Stimulated activated CD8-positive, alpha-beta memory T cell treated with anti-CD3 and anti-CD28 coated beads, Interleukin-15, amount 100 ng/mL, for 4 hours (primary cell): Measurements from ENCODE around the gene TEX13C.
"Not testable (repeated sequence)": the region's sequence is repeated elsewhere in the genome, so short reads cannot be mapped to it uniquely, and the experiment has no call there.

Source experiments
- DNase-seq, 2 donors: peaks; one replicate each; pipeline ENCODE4 v3.0.0-alpha.2; 2020; ENCODE audit warnings: low read depth in 2 of 2

TEX13C gene

DNA sequence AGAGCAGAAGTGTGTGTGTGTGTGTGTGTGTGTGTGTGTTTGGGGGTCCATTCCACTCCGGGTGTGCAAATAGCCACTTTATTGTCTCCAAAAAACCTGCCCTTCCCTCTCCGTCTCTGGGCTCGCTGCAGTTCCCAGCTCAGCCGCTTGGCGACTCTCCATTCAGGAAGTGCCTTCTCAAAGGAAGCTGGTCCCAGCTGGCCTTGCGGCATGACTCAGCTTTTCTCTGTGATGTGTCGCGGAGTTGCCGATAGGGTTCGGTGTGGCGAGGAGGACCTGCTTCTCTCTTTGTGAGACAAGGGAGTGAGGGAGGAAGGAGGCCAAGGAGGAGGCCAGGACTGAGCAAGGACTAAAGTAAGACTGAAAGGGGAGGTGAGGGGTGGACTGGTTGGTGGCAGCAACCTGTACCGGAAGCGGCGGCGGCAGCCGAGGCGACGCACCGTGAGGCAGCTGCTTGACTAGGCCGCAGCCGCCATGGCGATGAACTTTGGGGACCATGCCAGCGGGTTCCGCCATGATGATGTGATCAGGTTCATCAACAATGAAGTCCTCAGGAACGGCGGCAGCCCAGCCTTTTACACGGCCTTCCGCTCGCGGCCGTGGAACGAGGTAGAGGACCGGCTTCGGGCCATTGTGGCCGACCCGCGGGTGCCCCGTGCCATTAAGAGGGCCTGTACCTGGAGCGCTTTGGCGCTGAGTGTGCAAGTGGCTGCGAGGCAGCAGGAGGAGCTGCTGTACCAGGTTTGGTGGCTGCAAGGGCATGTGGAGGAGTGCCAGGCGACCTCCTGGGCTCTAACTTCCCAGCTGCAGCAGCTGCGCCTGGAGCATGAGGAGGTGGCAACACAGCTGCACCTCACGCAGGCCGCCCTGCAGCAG, at the start of gene TEX13C:
Gene TEX13C (plus strand): TSS at position 226 of the 876 bp plus-strand sequence. CDS start 249 bp downstream, at position 475.
- no peak for DNase-seq

DNA sequence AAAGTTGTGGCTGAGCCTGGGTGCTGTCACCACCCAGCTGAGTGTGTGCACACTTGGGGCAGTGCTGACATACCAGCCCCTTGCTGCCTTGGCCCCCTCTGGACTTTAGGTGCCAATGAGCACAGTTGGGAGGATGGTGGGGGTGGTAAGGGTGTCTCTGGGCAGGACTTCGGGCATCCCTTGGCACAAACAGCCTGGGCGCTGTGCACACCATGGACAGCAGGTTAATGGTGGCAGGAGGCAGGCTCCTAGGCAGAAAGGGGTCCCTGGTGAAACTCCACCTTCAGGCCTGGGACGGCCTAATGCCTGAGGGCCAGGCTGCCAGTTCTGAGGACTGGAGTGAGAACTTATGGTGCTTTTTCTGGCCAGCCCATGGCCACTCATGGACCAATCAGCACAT, 32.4 kb upstream of the TEX13C start:
- DNase-seq = no peak

DNA sequence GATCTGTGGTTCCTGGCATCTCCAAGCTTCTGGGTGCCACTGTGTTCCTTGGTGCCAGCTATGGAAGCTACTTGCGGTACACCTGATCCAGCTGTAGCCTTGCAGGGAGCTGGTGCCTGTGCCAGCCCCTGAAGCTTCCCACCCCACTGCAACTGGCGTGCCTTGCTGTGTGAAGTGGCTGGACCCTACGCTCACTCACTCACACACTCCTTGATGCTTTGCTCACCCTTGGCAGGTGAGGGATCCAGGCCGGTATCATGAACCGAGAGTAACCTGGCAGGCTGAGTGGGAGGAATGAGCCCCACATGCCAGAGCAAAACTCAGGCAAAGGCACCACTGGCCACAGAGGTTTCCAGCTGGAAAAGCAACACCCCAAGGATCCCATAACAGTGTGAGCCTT, 31.3 kb upstream of the TEX13C start:
- no peak for DNase-seq

GRCh38 chrX:125289209-125289608, 30.5 kb upstream of the TEX13C start:
- DNase-seq = no peak

DNA sequence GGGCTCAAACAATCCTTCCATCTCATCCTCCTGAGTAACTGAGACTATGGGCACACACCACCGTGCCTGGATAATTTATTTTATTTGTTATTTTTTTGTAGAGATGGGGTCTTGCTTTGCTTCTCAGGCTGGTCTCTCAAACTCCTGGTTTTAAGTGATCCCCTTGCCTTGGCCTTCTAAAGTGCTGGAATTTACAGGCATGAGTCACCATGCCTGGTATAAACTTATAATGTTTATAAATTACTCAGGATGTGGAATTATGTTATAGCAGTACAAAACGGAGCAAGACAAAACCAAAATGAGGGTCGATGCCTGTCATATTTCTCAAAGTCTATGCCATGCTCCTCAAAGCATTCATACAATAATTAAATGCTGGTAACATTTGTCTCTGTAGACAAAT, 29.8 kb upstream of the TEX13C start:
- no peak for DNase-seq

DNA sequence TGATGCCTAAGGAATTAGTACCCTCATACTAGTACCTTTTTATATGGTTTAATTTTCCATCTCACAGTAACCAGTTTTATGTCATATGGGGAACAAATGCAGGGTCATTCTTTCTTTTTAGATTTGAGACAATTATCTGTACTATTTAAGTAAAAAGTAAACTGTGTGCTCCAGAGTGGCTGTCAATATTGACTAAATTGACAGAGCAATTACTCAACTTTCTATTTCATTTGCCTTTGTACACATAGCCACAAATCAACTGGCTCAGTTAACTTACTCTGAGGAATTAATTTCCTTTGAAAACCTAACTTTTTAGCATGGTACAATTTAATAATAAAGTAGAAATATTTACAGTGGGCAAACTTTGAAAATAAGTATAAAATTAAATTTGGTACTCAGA, 28.5 kb upstream of the TEX13C start:
- no peak for DNase-seq

GRCh38 chrX:125293850-125294780, 25.6 kb upstream of the TEX13C start:
- no peak for DNase-seq

GRCh38 chrX:125295337-125295736, 24.3 kb upstream of the TEX13C start:
- no peak for DNase-seq

GRCh38 chrX:125298871-125299270, 20.8 kb upstream of the TEX13C start:
- no peak for DNase-seq

GRCh38 chrX:125306335-125306866, 13.3 kb upstream of the TEX13C start:
- no peak for DNase-seq

DNA sequence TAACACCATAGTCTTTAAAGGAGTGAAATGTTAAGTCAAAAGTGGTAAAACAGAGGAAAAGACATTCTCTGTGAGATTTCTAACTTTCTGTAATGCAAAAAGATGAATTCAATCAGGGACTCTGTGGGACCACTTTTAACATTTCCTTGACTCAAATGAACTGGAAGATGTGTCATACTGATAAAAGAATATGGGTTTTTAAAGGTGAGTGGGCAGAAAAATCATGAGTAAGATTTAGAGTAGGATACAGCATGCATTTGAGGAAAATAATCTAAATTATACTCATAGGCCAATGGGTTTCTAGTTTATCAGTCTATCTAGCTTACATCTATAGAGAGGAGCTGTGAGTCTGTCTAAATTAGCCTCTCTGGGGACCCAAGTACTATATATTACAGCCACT, 11.0 kb upstream of the TEX13C start:
- DNase-seq = no peak

DNA sequence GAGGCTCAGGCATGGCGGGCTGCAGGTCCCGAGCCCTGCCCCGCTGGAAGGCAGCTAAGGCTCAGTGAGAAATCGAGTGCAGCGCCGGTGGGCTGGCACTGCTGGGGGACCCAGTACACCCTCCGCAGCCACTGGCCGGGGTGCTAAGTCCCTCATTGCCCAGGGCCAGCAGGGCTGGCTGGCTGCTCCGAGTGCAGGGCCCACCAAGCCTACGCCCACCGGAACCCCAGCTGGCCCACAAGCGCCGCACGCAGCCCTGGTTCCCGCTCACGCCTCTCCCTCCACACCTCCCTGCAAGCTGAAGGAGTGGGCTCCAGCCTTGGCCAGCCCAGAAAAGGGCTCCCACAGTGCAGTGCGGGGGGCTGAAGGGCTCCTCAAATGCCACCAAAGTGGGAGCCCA, 505 bp upstream of the TEX13C start:
- DNase-seq = not testable (repeated sequence)

- no peak for DNase-seq
Measured at GRCh38 chrX:125322431-125322830, 2.8 kb downstream of the TEX13C start.

DNA sequence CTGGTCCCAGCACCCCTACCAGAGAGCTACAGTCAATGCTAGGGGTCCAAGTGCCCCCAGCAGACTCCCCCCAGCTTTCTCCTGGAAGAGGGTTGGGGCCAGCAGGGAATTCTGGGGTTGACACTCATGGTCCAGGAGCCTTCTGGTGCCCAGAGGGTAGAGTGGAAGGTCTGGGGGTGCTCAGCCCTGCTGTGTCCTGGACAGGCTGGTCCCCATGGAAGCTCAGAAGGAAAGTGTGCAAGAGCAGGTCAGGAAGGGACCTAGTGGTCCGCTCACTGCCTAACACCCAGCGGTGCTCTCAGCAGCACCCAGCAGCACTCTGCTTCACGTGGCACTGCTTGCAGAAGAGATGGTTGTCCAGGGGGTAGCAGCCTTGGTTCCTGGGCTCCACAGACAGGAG, 6.9 kb downstream of the TEX13C start:
- DNase-seq = no peak

- no peak for DNase-seq
Measured at GRCh38 chrX:125327891-125328290, 8.2 kb downstream of the TEX13C start.

DNA sequence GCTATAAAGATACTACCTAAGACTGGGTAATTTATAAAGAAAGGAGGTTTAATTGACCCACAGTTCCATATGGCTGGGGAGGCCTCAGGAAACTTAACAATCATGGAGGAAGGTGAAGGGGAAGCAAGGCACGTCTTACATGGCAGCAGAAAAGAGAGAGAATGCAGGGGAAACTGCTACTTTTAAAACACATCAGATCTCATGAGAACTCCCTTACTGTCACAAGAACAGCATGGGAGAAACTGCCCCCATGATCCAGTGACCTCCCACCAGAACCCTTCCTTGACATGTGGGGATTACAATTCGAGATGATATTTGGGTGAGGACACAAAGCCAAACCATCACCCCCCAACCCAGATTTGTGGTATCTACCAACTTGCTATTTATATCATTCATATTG, 13.9 kb downstream of the TEX13C start:
- DNase-seq = no peak

DNA sequence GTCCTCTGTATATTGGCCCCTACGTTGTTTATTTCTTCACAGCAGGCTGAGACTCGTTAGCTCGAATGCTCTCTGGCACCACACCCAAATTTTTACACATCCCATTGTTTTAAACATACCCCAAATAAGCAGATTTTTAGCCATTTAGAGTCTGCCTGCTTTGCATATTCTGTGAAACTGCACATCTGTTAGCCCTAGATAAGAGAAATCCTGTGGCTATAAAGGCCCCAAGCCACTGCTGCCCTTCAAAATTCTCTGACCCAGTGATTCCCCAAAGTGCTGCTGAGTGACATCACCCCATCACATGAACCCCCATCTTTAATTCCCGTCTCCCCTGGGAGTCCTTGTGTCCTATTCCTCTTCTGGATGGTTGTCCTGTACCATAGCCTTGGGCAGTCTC, 20.8 kb downstream of the TEX13C start:
- no peak for DNase-seq

GRCh38 chrX:125374169-125374568, 54.5 kb downstream of the TEX13C start:
- no peak for DNase-seq
